HepG2 (cell line): Measurements from ENCODE around the gene FOXN3. TPM values are rescaled to one million over a fixed set of nuclear protein-coding genes. Genes with fewer than 3 reads are reported as not detected.

Experiments used
- ATAC-seq: fragments of 200-7000 bp; cut with Tn5 transposase; 3 replicates; pipeline ENCODE4 v1.9.1; 2020; ENCODE audit warnings: mild to moderate bottlenecking, moderate library complexity
- BruUV-seq: library from RNA; stranded (reverse); fragments of 400-500 nt; replicated peaks from 2 replicates; lab custom pipeline; 2021; lab: Mats Ljungman, UMichigan
- CTCF ChIA-PET: fragments of 300-600 bp; formaldehyde crosslinking; extraction: SDS; loops from one replicate; lab custom pipeline; 2021; ENCODE audit warnings: low total read pairs, inconsistent platforms, low intra/inter-chr PET ratio; lab: Yijun Ruan, JAX
- POLR2A ChIA-PET: fragments of 350-600 bp; sonication (Branson Sonifier 250); formaldehyde crosslinking; loops from one replicate; lab custom pipeline; 2020; ENCODE audit warnings: antibody characterized with exemption, inconsistent platforms; lab: Yijun Ruan, JAX
- DNase-seq: peaks from one replicate; pipeline ENCODE4 v3.0.0-alpha.2; 2015; ENCODE audit warnings: low spot score
- FAIRE-seq: peaks from 3 replicates; lab custom pipeline; 2011; peaks lifted over from hg19 to GRCh38; lab: Jason Lieb, UNC
- H2AFZ ChIP-seq: one replicate; pipeline ENCODE4 v1.6.1; 2011; ENCODE audit warnings: low read length, inconsistent platforms
- H3K27ac ChIP-seq: fragments of 300-600 bp; 3 replicates; pipeline ENCODE4 v1.8.0; 2011; ENCODE audit warnings: mixed run types, mild to moderate bottlenecking, mixed read lengths, low read length, inconsistent platforms; ENCODE audit not compliant: insufficient read depth; ENCODE audit errors: extremely low read length
- H3K27me3 ChIP-seq, 2 experiments: fragments of 200-600 bp in 1 of 2; 2 replicates in 1 of 2; 3 replicates in 1 of 2; pipeline versions ENCODE4 v1.6.0 to v1.8.0; 2011; ENCODE audit warnings: low read length in 2 of 2, mild to moderate bottlenecking in 2 of 2, moderate library complexity in 2 of 2, inconsistent platforms in 1 of 2; ENCODE audit not compliant: insufficient read depth in 2 of 2, control insufficient read depth in 1 of 2
- H3K36me3 ChIP-seq, 2 experiments: fragments of 200-600 bp in 1 of 2; replicated peaks in 1 of 2; 2 replicates in 1 of 2; 3 replicates in 1 of 2; pipeline versions ENCODE4 v1.5.1 to v1.8.0; 2011; ENCODE audit warnings: low read length in 2 of 2, inconsistent platforms in 1 of 2; ENCODE audit not compliant: insufficient read depth in 2 of 2, control insufficient read depth in 1 of 2
- H3K4me1 ChIP-seq: 2 replicates; pipeline ENCODE4 v1.5.1; 2012; ENCODE audit warnings: low read length, inconsistent platforms; ENCODE audit not compliant: insufficient read depth
- H3K4me2 ChIP-seq: 2 replicates; pipeline ENCODE4 v1.6.0; 2011; ENCODE audit warnings: low read depth, low read length, inconsistent platforms
- H3K4me3 ChIP-seq, 3 experiments: fragments of 200-600 bp in 1 of 3; sonication (generic), shearing (Covaris generic) in 1 of 3; replicated peaks in 1 of 3; 2 replicates each; pipeline ENCODE4 v1.5.1; 2011 to 2016; ENCODE audit warnings: low read length in 3 of 3, inconsistent platforms in 2 of 3, low read depth in 2 of 3, mild to moderate bottlenecking in 2 of 3, control low read depth in 1 of 3, mixed read lengths in 1 of 3; ENCODE audit not compliant: insufficient read depth in 1 of 3
- H3K79me2 ChIP-seq: one replicate; pipeline ENCODE4 v1.6.1; 2011; ENCODE audit warnings: low read length, inconsistent platforms; ENCODE audit not compliant: insufficient read depth
- H3K9ac ChIP-seq: 2 replicates; pipeline ENCODE4 v1.6.0; 2011; ENCODE audit warnings: mild to moderate bottlenecking, low read depth, low read length, inconsistent platforms; ENCODE audit not compliant: insufficient read depth
- H3K9me3 ChIP-seq: 2 replicates; pipeline ENCODE4 v1.5.1; 2012; ENCODE audit warnings: mild to moderate bottlenecking, low read length
- H4K20me1 ChIP-seq: 2 replicates; pipeline ENCODE4 v1.6.0; 2011; ENCODE audit warnings: inconsistent platforms, mild to moderate bottlenecking, low read length, moderate library complexity; ENCODE audit not compliant: insufficient read depth
- ARHGAP35 ChIP-seq: sonication (generic); formaldehyde crosslinking; IDR thresholded peaks from 2 replicates; pipeline ENCODE4 v1.9.0; 2022; ENCODE audit warnings: mild to moderate bottlenecking, inconsistent platforms, moderate library complexity, missing genetic modification reagents, borderline replicate concordance
- HOXA9 ChIP-seq: sonication (generic); formaldehyde crosslinking; IDR thresholded peaks from 2 replicates; pipeline ENCODE4 v1.8.1; 2022; ENCODE audit warnings: missing genetic modification reagents, mild to moderate bottlenecking, moderate library complexity, borderline replicate concordance
- ISX ChIP-seq: sonication (generic); formaldehyde crosslinking; conservative IDR thresholded peaks from 2 replicates; pipeline ENCODE4 v1.5.0; 2020; ENCODE audit warnings: missing genetic modification reagents
- MAF1 ChIP-seq: sonication (generic); formaldehyde crosslinking; IDR thresholded peaks from 2 replicates; pipeline ENCODE4 v1.5.0; 2020; ENCODE audit warnings: missing genetic modification reagents, borderline replicate concordance
- SP1 ChIP-seq, 2 experiments: fragments of 450-650 bp in 1 of 2; sonication (generic) in 1 of 2; formaldehyde crosslinking in 1 of 2; IDR thresholded peaks; 2 replicates each; pipeline versions ENCODE4 v1.4.0 to v1.6.1; 2016 to 2020; ENCODE audit warnings: missing genetic modification reagents in 1 of 2
- ZMYM3 ChIP-seq: sonication (generic); formaldehyde crosslinking; IDR thresholded peaks from 2 replicates; pipeline ENCODE4 v1.5.1; 2020; ENCODE audit warnings: mild to moderate bottlenecking, missing genetic modification reagents
- WGBS: methylation state at CpG from one replicate; pipeline ENCODE4 v1.1.6; 2017; ENCODE audit warnings: low lambda C conversion rate; 5-methylcytosine and 5-hydroxymethylcytosine counted together
- in situ Hi-C: cut with HindIII; loops from 2 replicates; pipeline ENCODE4 v1.10.0; 2017; ENCODE audit warnings: low pct_unique_long_range_greater_than_20kb; ENCODE audit not compliant: extremely low pct_ligation_motif_present
- intact Hi-C: fragments of 100-400 bp; cut with micrococcal nuclease; formaldehyde crosslinking; loops from one replicate; pipeline ENCODE4 v1.10.0; 2022; ENCODE audit not compliant: unreplicated experiment
- polyA plus RNA-seq, 8 experiments: library from polyadenylated mRNA; depleted of rRNA in 3 of 8; stranded (reverse) in 7 of 8; unstranded in 1 of 8; fragments of >200 nt; fragmentation: Illumina TruSeq in 4 of 8; extraction: Trizol in 4 of 8; gene quantifications; 2 replicates each; pipeline versions ENCODE4 v1.2.1 to v1.2.3, GENCODE V29; 2011 to 2016; ENCODE audit warnings: low read depth in 4 of 8, missing spikeins in 1 of 8, mixed read lengths in 1 of 8; ENCODE audit not compliant: insufficient read depth in 1 of 8
- total RNA-seq, 5 experiments: library from RNA; depleted of rRNA; stranded (reverse); fragments of >200 nt; fragmentation: Illumina TruSeq; extraction: Trizol; gene quantifications; 2 replicates each; pipeline ENCODE4 v1.2.3, GENCODE V29; 2016; ENCODE audit warnings: low read depth in 1 of 5
- TF ChIP-seq, protein P1 (sequence below): sonication (generic); formaldehyde crosslinking; IDR thresholded peaks from 2 replicates; pipeline ENCODE4 v1.5.0; 2020; ENCODE audit warnings: missing genetic modification reagents
- TF ChIP-seq, protein P2 (sequence below), 2 experiments: sonication (generic) in 1 of 2; formaldehyde crosslinking in 1 of 2; IDR thresholded peaks; 2 replicates each; pipeline versions ENCODE4 v1.5.1 to v1.6.1; 2011 to 2020; ENCODE audit warnings: borderline replicate concordance in 1 of 2, low read depth in 1 of 2, low read length in 1 of 2, mild to moderate bottlenecking in 1 of 2, missing genetic modification reagents in 1 of 2, moderate library complexity in 1 of 2
- TF ChIP-seq, protein P3 (sequence below): sonication (generic); formaldehyde crosslinking; IDR thresholded peaks from 2 replicates; pipeline ENCODE4 v1.5.1; 2020; ENCODE audit warnings: mild to moderate bottlenecking, moderate library complexity, missing genetic modification reagents
- TF ChIP-seq, protein P4 (sequence below), 2 experiments: sonication (generic) in 1 of 2; formaldehyde crosslinking in 1 of 2; IDR thresholded peaks; 2 replicates each; pipeline versions ENCODE4 v1.4.0 to v1.6.1; 2018 to 2020; ENCODE audit warnings: missing genetic modification reagents in 2 of 2, borderline replicate concordance in 1 of 2, low read depth in 1 of 2, mild to moderate bottlenecking in 1 of 2, missing biosample characterization in 1 of 2
- TF ChIP-seq, protein P5 (sequence below): IDR thresholded peaks from 2 replicates; pipeline ENCODE4 v1.6.1; 2012; ENCODE audit warnings: low read depth, low read length, improper control_type of control experiment

Gene FOXN3
- total and polyA plus RNA-seq, 2 of the 13 experiments (the other 11 are each of a cell fraction or from before 2014, with no cell fraction given), result 32.4 to 70.2 TPM

DNA sequence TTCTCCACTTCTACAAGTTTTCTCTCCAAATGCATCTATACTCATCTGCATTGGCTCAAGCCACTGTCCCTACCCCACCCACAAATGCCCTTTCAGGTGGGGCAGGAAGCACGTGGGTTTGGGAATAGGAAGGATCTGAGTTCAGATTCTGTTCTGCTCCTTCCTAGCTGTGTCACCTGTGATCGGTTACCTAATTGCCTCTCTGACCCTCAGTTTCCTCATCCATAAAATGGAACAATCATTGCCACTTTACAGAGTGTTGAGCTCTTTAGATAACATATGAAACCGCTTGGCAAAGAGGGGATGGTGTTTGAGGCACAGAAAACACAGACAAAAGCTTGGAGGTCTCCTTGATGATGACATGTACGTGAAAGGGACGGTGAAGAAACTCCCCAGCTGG lies 34.5 kb downstream of the FOXN3 start:
- H3K79me2 ChIP-seq, result peaks cover 95% of the 10 kb centered on the region
- intact Hi-C loops, result no loop called here
- no peak for TF ChIP-seq MAF1
- TF ChIP-seq, protein P1, sequence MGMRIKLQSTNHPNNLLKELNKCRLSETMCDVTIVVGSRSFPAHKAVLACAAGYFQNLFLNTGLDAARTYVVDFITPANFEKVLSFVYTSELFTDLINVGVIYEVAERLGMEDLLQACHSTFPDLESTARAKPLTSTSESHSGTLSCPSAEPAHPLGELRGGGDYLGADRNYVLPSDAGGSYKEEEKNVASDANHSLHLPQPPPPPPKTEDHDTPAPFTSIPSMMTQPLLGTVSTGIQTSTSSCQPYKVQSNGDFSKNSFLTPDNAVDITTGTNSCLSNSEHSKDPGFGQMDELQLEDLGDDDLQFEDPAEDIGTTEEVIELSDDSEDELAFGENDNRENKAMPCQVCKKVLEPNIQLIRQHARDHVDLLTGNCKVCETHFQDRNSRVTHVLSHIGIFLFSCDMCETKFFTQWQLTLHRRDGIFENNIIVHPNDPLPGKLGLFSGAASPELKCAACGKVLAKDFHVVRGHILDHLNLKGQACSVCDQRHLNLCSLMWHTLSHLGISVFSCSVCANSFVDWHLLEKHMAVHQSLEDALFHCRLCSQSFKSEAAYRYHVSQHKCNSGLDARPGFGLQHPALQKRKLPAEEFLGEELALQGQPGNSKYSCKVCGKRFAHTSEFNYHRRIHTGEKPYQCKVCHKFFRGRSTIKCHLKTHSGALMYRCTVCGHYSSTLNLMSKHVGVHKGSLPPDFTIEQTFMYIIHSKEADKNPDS, result no peak
- TF ChIP-seq, protein P2, sequence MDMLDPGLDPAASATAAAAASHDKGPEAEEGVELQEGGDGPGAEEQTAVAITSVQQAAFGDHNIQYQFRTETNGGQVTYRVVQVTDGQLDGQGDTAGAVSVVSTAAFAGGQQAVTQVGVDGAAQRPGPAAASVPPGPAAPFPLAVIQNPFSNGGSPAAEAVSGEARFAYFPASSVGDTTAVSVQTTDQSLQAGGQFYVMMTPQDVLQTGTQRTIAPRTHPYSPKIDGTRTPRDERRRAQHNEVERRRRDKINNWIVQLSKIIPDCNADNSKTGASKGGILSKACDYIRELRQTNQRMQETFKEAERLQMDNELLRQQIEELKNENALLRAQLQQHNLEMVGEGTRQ (IDR thresholded peaks at IDR 0.05; ENCODE audit: low read depth, low read length), result no peak
- TF ChIP-seq, protein P2 (CRISPR knock-in tag; IDR thresholded peaks at IDR 0.05; ENCODE audit: borderline replicate concordance), result no peak
- TF ChIP-seq, protein P3, sequence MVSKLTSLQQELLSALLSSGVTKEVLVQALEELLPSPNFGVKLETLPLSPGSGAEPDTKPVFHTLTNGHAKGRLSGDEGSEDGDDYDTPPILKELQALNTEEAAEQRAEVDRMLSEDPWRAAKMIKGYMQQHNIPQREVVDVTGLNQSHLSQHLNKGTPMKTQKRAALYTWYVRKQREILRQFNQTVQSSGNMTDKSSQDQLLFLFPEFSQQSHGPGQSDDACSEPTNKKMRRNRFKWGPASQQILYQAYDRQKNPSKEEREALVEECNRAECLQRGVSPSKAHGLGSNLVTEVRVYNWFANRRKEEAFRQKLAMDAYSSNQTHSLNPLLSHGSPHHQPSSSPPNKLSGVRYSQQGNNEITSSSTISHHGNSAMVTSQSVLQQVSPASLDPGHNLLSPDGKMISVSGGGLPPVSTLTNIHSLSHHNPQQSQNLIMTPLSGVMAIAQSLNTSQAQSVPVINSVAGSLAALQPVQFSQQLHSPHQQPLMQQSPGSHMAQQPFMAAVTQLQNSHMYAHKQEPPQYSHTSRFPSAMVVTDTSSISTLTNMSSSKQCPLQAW (CRISPR knock-in tag), result 0 out of 2 replicates have a peak, but pooled peaks have one; percentile 27
- TF ChIP-seq HOXA9 (CRISPR knock-in tag), result no peak
- peak; percentile 73 for TF ChIP-seq ZMYM3
- TF ChIP-seq, protein P4, sequence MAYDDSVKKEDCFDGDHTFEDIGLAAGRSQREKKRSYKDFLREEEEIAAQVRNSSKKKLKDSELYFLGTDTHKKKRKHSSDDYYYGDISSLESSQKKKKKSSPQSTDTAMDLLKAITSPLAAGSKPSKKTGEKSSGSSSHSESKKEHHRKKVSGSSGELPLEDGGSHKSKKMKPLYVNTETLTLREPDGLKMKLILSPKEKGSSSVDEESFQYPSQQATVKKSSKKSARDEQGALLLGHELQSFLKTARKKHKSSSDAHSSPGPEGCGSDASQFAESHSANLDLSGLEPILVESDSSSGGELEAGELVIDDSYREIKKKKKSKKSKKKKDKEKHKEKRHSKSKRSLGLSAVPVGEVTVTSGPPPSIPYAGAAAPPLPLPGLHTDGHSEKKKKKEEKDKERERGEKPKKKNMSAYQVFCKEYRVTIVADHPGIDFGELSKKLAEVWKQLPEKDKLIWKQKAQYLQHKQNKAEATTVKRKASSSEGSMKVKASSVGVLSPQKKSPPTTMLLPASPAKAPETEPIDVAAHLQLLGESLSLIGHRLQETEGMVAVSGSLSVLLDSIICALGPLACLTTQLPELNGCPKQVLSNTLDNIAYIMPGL (CRISPR knock-in tag; IDR thresholded peaks at IDR 0.05; ENCODE audit: borderline replicate concordance in 1 of 2, low read depth in 1 of 2), result no peak
- TF ChIP-seq ARHGAP35 (CRISPR knock-in tag), result no peak
- TF ChIP-seq ISX (CRISPR knock-in tag), result no peak
- TF ChIP-seq, protein P5, sequence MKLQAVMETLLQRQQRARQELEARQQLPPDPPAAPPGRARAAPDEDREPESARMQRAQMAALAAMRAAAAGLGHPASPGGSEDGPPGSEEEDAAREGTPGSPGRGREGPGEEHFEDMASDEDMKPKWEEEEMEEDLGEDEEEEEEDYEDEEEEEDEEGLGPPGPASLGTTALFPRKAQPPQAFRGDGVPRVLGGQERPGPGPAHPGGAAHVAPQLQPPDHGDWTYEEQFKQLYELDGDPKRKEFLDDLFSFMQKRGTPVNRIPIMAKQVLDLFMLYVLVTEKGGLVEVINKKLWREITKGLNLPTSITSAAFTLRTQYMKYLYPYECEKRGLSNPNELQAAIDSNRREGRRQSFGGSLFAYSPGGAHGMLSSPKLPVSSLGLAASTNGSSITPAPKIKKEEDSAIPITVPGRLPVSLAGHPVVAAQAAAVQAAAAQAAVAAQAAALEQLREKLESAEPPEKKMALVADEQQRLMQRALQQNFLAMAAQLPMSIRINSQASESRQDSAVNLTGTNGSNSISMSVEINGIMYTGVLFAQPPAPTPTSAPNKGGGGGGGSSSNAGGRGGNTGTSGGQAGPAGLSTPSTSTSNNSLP, result no peak
- no peak for TF ChIP-seq SP1 (IDR thresholded peaks at IDR 0.05)
- no peak for TF ChIP-seq SP1 (CRISPR knock-in tag; IDR thresholded peaks at IDR 0.05)

More for the DNA sequence above, 34.5 kb downstream of the FOXN3 start:
- H3K4me3 ChIP-seq, result no peak overlapping the region
- FAIRE-seq (no peak), DNase-seq (no peak), ATAC-seq (no peak)
- H4K20me1 ChIP-seq, result peaks cover 38% of the 10 kb centered on the region
- H3K9ac ChIP-seq, result no peak overlapping the region
- no TSS peak for BruUV-seq
- no peak overlapping the region for H3K4me2 ChIP-seq
- peaks cover 13 to 50% of the 10 kb centered on the region in 2 experiments for H3K36me3 ChIP-seq
- H3K4me1 ChIP-seq, result peaks cover 79% of the 10 kb centered on the region
- no peaks in the 10 kb centered on the region for H3K27me3 ChIP-seq
- no peak overlapping the region for H2AFZ ChIP-seq
- in situ Hi-C loops, result no loop called here
- no peaks in the 10 kb centered on the region for H3K9me3 ChIP-seq
- ChIA-PET CTCF (no interaction called here), POLR2A (interaction anchor here (1.6 kb wide), 1 partner anchor 14 kb away, joined by 4 read pairs; no protein-coding TSS in a partner anchor)
- H3K27ac ChIP-seq, result no peak overlapping the region
- 97% methylated on average over 5 of the region's 5 CpGs for WGBS
